Brain microvascular endothelial cell (primary cell): ENCODE data around the gene CNNM3.

Experiments
- DNase-seq: peaks from one replicate; pipeline ENCODE4 v3.0.0-alpha.2; 2020
- H3K27ac ChIP-seq: fragments of 250-450 bp; sonication (Bioruptor Pico); 2 replicates; pipeline ENCODE4 v1.5.1; 2020; ENCODE audit warnings: mild to moderate bottlenecking, moderate library complexity
- H3K27me3 ChIP-seq: fragments of 250-450 bp; sonication (Bioruptor Pico); replicated peaks from 2 replicates; pipeline ENCODE4 v1.5.1; 2020; ENCODE audit warnings: mild to moderate bottlenecking
- H3K36me3 ChIP-seq: fragments of 250-450 bp; sonication (Bioruptor Pico); replicated peaks from 2 replicates; pipeline ENCODE4 v1.5.1; 2020; ENCODE audit warnings: mild to moderate bottlenecking
- H3K4me3 ChIP-seq: 2 replicates; pipeline ENCODE4 v1.5.1; 2011; ENCODE audit warnings: low read depth, mild to moderate bottlenecking, control low read depth, low read length, moderate library complexity
- in situ Hi-C: cut with HindIII; loops from 2 replicates; pipeline ENCODE4 v1.10.0; 2017; ENCODE audit warnings: low sequenced_read_pairs, low pct_ligation_motif_present
- TF ChIP-seq, protein P1 (sequence below): IDR thresholded peaks from 2 replicates; pipeline ENCODE4 v1.5.1; 2011; ENCODE audit warnings: low read depth, mild to moderate bottlenecking, moderate library complexity, low read length, control low read depth, inconsistent platforms; ENCODE audit errors: missing control alignments

The CNNM3 gene

GRCh38 chr2:96856776-96857666 lies 41.0 kb downstream of the CNNM3 start:
- TF ChIP-seq, protein P1, sequence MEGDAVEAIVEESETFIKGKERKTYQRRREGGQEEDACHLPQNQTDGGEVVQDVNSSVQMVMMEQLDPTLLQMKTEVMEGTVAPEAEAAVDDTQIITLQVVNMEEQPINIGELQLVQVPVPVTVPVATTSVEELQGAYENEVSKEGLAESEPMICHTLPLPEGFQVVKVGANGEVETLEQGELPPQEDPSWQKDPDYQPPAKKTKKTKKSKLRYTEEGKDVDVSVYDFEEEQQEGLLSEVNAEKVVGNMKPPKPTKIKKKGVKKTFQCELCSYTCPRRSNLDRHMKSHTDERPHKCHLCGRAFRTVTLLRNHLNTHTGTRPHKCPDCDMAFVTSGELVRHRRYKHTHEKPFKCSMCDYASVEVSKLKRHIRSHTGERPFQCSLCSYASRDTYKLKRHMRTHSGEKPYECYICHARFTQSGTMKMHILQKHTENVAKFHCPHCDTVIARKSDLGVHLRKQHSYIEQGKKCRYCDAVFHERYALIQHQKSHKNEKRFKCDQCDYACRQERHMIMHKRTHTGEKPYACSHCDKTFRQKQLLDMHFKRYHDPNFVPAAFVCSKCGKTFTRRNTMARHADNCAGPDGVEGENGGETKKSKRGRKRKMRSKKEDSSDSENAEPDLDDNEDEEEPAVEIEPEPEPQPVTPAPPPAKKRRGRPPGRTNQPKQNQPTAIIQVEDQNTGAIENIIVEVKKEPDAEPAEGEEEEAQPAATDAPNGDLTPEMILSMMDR, result no peak
- peaks cover 25% of the 10 kb centered on the region for H3K36me3 ChIP-seq
- no peak overlapping the region for H3K27ac ChIP-seq
- H3K27me3 ChIP-seq, result no peaks in the 10 kb centered on the region
- no peak for DNase-seq
- H3K4me3 ChIP-seq, result peak overlapping the region; percentile 74
- in situ Hi-C loops, result no loop called here

- Histone ChIP-seq H3K27ac (no peak within 1 kb of the TSS), H3K4me3 (peak within 1 kb of the TSS; percentile 74), H3K27me3 (no peaks in the 10 kb centered on the region), H3K36me3 (peaks cover 26% of the 10 kb centered on the region)
- in situ Hi-C loops, result no loop called here
- DNase-seq, result peak; percentile 98
- TF ChIP-seq, protein P1, result peak; percentile 68
Measured at GRCh38 chr2:96857667-96858372, 41.8 kb downstream of the CNNM3 start, which contains the start of gene ANKRD39. TSS of gene ANKRD39 (minus strand) at chr2:96858016. CDS start at chr2:96857987, 29 bp downstream.

- H3K36me3 ChIP-seq, result peaks cover 39% of the 10 kb centered on the region
- no peak for DNase-seq
- TF ChIP-seq, protein P1, result no peak
- H3K27ac ChIP-seq, result no peak overlapping the region
- no peaks in the 10 kb centered on the region for H3K27me3 ChIP-seq
- in situ Hi-C loops, result no loop called here
- peak overlapping the region; percentile 52 for H3K4me3 ChIP-seq
Measured at GRCh38 chr2:96859099-96859649, 43.1 kb downstream of the CNNM3 start.

- no peak overlapping the region for H3K4me3 ChIP-seq
- in situ Hi-C loops, result no loop called here
- TF ChIP-seq, protein P1, result no peak
- no peak overlapping the region for H3K27ac ChIP-seq
- H3K36me3 ChIP-seq, result peaks cover 44% of the 10 kb centered on the region
- no peaks in the 10 kb centered on the region for H3K27me3 ChIP-seq
- DNase-seq, result no peak
Measured at GRCh38 chr2:96859681-96860064, 43.6 kb downstream of the CNNM3 start.

DNA sequence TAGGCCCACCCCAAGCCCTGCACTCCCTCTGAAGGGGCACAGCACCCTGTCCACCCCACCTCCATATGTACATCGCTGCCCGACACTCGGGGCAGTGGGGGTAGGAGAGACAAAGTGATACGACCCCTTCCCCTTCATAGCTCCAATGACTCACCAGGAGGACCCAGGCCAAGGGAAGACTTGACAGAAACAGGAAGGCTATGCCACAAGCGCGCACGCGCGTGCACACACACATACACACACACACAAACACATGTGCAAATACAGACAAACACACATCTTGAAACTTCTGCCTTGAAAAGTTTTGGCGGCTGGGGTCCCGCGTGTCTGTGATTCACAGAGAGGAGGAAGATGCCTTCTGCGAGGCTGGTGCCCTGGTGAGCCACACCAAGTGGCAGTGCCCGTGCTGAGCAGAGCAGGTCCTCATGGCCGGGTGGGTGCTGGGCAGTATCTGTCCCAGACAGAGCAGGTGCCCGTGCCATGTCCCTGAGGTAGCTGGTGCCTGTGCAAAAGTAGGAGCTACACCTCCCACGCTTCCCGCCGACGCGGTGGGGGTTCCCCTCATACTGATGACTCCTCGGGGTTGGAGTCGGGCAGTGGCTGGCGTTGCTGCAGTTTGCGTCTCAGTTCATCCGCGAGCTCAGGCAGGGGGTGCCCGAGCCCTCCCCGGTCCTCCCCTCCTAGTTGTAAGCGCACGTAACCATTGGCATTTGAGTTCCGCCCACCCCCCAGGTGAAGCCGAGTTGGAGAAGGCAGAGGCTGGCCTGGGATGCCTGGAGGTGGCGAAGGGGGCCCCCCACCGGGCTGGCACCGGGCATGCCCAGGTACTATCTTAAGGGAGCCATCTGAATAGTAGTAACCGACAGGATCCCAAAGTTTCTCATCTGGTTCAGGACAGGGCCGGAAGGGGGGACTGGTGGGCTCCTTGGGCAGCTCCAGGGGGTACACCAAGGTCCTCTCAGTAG lies 44.3 kb downstream of the CNNM3 start:
- DNase-seq, result no peak
- H3K27me3 ChIP-seq, result no peaks in the 10 kb centered on the region
- H3K4me3 ChIP-seq, result no peak overlapping the region
- TF ChIP-seq, protein P1, result no peak
- H3K27ac ChIP-seq, result no peak overlapping the region
- H3K36me3 ChIP-seq, result peaks cover 50% of the 10 kb centered on the region
- in situ Hi-C loops, result no loop called here
